Activated T-helper 1 cell treated with anti-CD3 and anti-CD28 coated beads, Interleukin-12 subunit alpha, Interleukin-12 subunit beta, Interleukin-2, Interleukin-4 antibody, amounts not matched to agents 30 ng/mL and 10 ng/mL and 1 ng/mL, durations not matched to agents 14 hours and 24 hours and 36 hours (primary cell): ENCODE measurements around the gene AP2S1. TPM values are rescaled to one million over a fixed set of nuclear protein-coding genes. Genes with fewer than 3 reads are reported as not detected.
A peak's percentile ranks its signal among the peaks of the same experiment; 100 is the strongest.
"Not testable (repeated sequence)": the region's sequence is repeated elsewhere in the genome, so short reads cannot be mapped to it uniquely, and the experiment has no call there.

Experiments
- DNase-seq: peaks from one replicate; pipeline ENCODE4 v3.0.0; 2021; ENCODE audit warnings: low spot score
- H3K27ac Mint-ChIP-seq: one replicate; pipeline ENCODE4 v1.8.0; 2021; ENCODE audit warnings: mild to moderate bottlenecking, mixed read lengths
- H3K27me3 Mint-ChIP-seq: one replicate; pipeline ENCODE4 v1.8.0; 2022; ENCODE audit warnings: mild to moderate bottlenecking, moderate library complexity, mixed read lengths; ENCODE audit not compliant: insufficient read depth
- H3K36me3 Mint-ChIP-seq: one replicate; pipeline ENCODE4 v1.8.0; 2021; ENCODE audit warnings: low read depth, mixed read lengths
- H3K4me1 Mint-ChIP-seq: one replicate; pipeline ENCODE4 v1.8.0; 2021; ENCODE audit warnings: low read depth, mixed read lengths
- H3K4me3 Mint-ChIP-seq: one replicate; pipeline ENCODE4 v1.8.0; 2021; ENCODE audit warnings: mild to moderate bottlenecking, moderate library complexity, mixed read lengths
- H3K9me3 Mint-ChIP-seq: one replicate; pipeline ENCODE4 v1.8.0; 2021; ENCODE audit warnings: mixed read lengths
- intact Hi-C: fragments of 100-400 bp; cut with micrococcal nuclease; formaldehyde crosslinking; loops from one replicate; pipeline ENCODE4 v1.15.1; 2024
- total RNA-seq: library from RNA; stranded (reverse); gene quantifications from 2 replicates; pipeline ENCODE4 v1.2.3, GENCODE V29; 2022

AP2S1 gene
- total RNA-seq = 96.4 and 98.1 TPM in 2 replicates

DNA sequence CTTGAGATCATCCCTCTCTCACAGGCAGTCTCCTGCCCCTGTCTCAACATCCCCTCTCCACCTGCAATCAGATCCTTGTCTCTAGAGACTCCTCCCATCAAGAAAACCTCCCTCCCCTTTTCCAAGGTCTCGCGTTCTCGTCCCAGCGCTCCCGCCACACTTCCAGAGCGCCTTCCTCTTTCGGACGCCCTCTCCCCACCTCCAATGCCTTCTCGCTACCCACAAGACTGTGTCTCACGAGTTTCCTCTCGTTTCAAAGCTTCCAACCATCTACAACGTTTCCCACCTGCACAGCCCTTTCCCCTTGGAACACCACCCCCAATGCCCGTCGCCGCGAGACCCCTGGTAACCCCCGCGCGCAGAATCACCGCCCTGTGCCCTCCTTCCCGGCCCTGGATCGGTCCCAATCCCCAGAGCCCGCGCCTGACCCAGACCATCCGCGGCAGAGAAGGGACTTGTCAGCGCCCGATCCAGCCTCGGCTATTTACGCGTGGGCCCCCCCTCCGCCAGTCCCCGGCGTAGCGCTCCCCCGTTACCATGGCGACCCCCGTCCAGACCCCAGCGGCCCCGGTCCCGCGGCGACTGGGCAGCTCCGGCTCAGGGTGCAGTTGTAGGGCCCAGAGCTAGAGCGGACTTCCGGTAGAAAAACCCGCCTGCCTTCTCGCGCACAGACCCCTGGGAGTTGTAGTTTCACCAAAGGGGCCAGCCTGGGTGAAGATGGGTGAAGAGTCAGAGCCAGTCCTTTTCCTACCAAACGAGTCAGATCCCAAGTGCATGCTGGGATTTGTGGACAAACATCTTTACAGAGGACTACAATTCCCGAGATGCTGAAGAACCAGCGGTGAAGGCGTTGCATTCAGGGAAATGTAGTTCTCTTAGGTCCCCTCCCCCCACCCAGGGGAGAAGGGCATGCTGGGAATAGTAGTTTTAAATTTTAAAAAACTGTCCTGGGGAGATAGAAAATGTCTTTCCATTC, at the start of gene AP2S1:
Gene AP2S1 (minus strand): TSS at position 619 of the 976 bp plus-strand sequence. CDS start 80 bp downstream, at position 539.
- Mint-ChIP-seq H3K27me3 (peaks cover 6% of the 10 kb centered on the region), H3K4me3 (peak within 1 kb of the TSS; percentile 92), H3K36me3 (peaks cover 7% of the 10 kb centered on the region), H3K4me1 (peaks cover 24% of the 10 kb centered on the region), H3K27ac (peak within 1 kb of the TSS; percentile 86), H3K9me3 (no peaks in the 10 kb centered on the region)
- intact Hi-C loops = loop anchor here (1.0 to 10.0 kb wide), 7 partner anchors 10 to 1676 kb away; partner anchors contain the start of genes ARHGAP35, BLOC1S3, CALM3 and SLC1A5
- peak; percentile 92 for DNase-seq

DNA sequence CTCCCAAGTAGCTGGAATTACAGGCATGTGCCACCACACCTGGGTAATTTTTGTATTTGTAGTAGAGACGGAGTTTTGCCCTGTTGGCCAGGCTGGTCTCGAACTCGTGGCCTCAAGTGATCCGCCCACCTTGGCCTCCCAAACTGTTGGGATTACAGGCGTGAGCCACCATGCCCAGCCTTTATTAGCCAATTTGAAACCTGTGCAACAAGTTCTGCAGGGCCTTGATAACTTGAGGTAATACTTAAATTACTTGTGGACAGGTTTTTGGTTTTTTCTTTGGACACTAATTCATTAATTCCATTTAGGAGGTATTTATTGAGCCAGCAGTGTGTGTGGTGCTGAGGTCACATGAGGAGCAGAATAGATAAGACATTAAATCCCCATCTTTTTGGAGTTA, 49.7 kb upstream of the AP2S1 start:
- Mint-ChIP-seq H3K27me3 (no peaks in the 10 kb centered on the region), H3K9me3 (no peaks in the 10 kb centered on the region), H3K4me1 (peaks cover 27% of the 10 kb centered on the region), H3K4me3 (no peak overlapping the region), H3K27ac (no peak overlapping the region), H3K36me3 (no peaks in the 10 kb centered on the region)
- intact Hi-C loops = no loop called here
- no peak for DNase-seq

DNA sequence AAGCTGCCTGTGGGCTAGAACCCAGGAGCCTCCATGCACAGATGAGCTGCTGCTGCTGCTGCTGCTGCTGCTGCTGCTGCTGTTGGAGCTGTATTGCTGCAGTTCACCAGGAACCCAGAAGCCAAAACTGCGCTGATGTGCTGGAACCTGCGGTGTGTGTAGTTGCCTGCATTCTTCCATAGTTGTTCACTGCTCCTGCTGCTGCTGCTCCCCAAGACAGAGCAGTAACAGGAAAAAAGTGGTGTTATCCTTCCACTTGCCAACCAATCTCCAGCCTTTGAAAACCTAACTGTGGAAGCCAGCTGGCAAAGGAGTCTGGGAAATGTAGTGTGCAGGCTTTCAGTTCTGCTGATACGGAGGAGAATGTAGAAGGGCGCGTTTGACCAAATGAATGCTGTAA, 48.1 kb upstream of the AP2S1 start:
- H3K4me1 Mint-ChIP-seq = peaks cover 27% of the 10 kb centered on the region
- no peak overlapping the region for H3K4me3 Mint-ChIP-seq
- H3K27ac Mint-ChIP-seq = no peak overlapping the region
- DNase-seq = no peak
- H3K36me3 Mint-ChIP-seq = peaks cover 4% of the 10 kb centered on the region
- no peaks in the 10 kb centered on the region for H3K9me3 Mint-ChIP-seq
- intact Hi-C loops = no loop called here
- no peaks in the 10 kb centered on the region for H3K27me3 Mint-ChIP-seq

DNA sequence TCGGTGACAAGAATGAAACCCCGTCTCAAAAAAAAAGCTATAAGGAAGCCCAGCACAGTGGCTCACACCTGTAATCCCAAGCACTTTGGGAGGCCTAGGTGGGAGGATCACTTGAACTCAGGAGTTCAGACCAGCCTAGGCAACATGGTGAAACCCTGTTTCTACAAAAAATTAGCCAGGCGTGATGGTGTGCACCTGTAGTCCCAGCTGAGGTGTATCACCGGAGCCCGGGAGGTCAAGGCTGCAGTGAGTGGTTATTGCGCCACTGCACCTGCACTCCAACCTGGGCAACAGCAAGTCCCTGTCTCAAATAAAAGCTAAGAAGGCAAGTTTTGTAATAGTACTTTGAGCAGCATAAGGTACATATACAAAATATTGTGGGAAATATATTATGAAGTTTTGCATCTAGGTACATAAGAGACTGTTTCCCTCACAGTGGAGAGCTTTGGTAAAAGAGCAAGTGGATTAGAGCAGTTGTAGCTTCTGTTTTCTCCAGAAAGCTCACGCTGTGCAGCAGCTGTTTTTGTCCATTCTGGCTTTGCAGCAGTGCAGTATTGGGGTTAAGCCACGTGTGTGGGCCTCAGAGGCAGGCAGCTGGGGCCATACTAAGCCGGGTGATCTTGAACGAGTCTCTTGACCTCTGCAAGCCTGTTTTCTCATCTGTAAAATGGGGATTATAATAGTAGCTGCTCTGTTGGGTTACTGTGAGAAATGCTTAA, 45.6 kb upstream of the AP2S1 start:
- peaks cover 25% of the 10 kb centered on the region for H3K4me1 Mint-ChIP-seq
- intact Hi-C loops = no loop called here
- H3K9me3 Mint-ChIP-seq = no peaks in the 10 kb centered on the region
- no peaks in the 10 kb centered on the region for H3K27me3 Mint-ChIP-seq
- H3K4me3 Mint-ChIP-seq = no peak overlapping the region
- DNase-seq = no peak
- no peak overlapping the region for H3K27ac Mint-ChIP-seq
- peaks cover 4% of the 10 kb centered on the region for H3K36me3 Mint-ChIP-seq

DNA sequence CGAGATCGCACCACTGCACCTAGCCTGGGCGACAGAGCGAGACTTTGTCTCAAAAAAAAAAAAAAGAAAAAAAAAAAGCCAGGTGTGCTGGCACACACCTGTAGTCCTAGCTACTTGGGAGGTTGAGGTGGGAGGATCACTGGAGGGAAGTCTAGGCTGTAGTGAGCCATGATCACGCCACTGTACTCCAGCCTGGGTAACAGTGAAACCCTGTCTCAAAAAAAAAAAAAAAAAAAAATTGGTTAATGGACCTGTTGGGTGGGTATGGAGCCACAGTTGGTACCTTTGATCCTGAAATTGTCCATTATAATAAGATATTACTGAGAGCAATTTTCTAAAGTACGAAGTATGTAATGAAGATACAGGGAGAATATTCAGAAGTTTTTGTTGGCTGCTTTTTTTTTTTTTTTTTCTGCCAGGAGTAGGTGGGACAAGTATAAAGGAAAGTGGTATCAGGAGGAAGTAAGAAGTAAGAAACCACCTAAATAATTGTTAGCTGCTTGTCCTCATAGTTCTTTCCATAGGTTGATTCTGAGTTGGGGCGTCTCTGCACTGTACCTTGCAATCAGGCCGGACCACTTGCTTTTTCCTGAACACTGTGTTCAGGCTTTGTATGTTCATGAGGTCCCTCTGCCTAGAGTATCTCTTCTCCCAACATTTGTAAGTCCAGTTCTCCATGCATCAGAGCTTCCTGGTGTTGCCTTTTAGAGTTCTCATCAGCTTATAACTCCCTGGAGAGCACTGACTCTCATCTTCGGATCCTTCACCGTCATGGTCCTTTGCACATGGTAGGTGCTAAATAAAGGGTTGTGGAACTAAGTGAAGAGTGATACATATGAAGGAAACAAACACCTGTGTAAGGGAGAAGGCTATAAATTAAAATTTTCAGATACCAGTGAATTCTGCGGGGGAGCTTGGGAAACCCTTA, 41.9 kb upstream of the AP2S1 start:
- H3K4me1 Mint-ChIP-seq = peaks cover 22% of the 10 kb centered on the region
- no peak overlapping the region for H3K27ac Mint-ChIP-seq
- no peak for DNase-seq
- no peak overlapping the region for H3K4me3 Mint-ChIP-seq
- intact Hi-C loops = no loop called here
- H3K36me3 Mint-ChIP-seq = peaks cover 8% of the 10 kb centered on the region
- no peaks in the 10 kb centered on the region for H3K9me3 Mint-ChIP-seq
- H3K27me3 Mint-ChIP-seq = no peaks in the 10 kb centered on the region

DNA sequence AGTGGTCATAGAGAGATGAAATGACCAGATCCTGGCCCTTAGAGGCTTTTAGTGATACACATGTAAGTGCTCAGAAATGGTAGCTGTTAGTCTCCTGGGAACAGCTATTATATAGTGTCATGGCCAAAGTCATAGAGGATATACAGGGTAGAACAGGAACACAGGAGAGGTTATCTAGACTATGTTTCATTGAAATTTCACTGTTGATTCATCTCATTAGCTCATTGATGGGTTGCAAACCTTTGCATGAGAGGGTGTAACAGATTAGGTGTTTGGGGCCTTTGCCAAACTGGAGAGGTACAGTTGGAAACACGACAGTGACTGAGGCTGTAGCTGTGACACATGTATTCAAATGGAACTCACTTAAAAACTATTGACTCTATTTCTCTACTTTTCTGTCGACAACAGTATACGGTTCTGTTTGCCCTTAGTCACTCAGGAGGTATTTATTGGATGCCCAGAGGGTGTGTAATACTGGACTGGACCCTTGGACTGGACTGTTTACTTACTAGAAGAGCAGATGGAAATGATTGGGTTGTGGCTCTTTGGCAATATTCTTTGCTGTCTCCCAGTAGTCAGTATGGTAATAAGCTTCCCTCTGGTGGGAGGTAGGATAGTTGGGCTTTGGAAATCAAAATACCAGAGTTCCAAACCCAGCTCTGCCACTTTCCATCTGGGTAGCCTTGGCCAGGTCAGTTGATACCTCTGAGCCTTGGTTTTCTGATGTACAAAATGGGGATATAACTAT, 40.0 kb upstream of the AP2S1 start:
- Mint-ChIP-seq H3K27me3 (no peaks in the 10 kb centered on the region), H3K27ac (no peak overlapping the region), H3K4me3 (no peak overlapping the region), H3K9me3 (no peaks in the 10 kb centered on the region), H3K36me3 (peaks cover 8% of the 10 kb centered on the region), H3K4me1 (peaks cover 29% of the 10 kb centered on the region)
- intact Hi-C loops = no loop called here
- DNase-seq = no peak

DNA sequence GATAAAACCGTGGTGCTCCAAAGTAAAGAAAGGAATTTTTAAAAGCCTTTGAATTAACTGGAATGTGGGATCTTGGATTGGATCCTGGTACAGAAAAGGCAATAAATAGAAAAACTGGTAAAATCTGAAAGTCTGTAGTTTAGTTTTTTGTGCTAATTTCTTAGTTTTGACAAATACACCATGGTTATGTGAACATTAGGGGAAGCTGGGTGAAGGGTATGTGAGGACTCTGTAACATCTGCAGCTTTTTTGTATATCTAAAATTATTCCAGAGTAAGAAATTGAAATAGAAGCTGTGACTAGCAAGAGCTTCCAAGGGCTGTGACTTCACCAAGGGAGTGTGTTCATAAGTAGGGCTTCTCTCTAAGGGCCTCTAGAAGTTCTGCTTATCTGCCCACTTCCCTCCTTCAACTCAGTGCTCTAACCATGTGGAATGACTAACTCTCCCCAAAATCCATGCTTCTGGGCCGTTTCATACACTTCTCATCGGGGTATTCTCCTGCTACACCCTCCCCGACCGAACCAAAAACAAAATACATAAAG, 36.7 kb upstream of the AP2S1 start:
- peaks cover 18% of the 10 kb centered on the region for H3K4me1 Mint-ChIP-seq
- H3K27me3 Mint-ChIP-seq = no peaks in the 10 kb centered on the region
- H3K9me3 Mint-ChIP-seq = no peaks in the 10 kb centered on the region
- peaks cover 4% of the 10 kb centered on the region for H3K36me3 Mint-ChIP-seq
- DNase-seq = no peak
- no peak overlapping the region for H3K4me3 Mint-ChIP-seq
- intact Hi-C loops = no loop called here
- no peak overlapping the region for H3K27ac Mint-ChIP-seq

DNA sequence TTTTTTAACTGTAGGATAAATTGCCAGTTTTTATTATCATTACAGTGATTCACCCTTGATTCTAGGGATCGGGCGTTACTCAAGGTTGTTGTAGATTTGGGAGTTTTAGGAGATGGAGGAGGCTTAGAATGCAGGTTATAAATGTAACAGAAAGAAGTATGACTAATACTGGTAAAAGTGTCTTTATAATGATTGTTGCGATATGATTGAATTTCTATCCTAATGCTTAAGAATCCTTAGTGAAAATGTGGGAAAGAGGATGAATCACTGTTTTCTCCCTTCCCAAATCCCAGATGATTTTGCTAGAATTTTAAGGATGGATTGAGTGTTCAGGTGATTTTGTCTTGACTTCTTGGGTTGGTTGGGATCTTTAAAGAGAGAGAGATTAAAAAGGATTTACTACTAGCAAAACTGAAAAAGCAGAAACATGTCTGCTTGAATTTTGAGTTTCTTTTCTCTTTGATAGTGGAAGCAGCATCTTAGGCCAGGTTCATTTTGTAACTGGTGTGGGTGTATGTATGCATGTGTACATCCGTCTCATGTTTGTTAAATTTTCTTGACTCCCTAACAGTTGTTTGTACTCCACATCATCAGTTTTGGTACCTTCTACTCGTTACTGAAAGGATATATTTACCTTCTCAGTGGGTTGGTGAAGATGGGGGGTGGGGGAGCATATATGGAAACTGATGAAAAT, 36.0 kb upstream of the AP2S1 start:
- no peak for DNase-seq
- peaks cover 4% of the 10 kb centered on the region for H3K36me3 Mint-ChIP-seq
- H3K4me3 Mint-ChIP-seq = no peak overlapping the region
- no peaks in the 10 kb centered on the region for H3K27me3 Mint-ChIP-seq
- peaks cover 18% of the 10 kb centered on the region for H3K4me1 Mint-ChIP-seq
- H3K27ac Mint-ChIP-seq = no peak overlapping the region
- intact Hi-C loops = no loop called here
- no peaks in the 10 kb centered on the region for H3K9me3 Mint-ChIP-seq

DNA sequence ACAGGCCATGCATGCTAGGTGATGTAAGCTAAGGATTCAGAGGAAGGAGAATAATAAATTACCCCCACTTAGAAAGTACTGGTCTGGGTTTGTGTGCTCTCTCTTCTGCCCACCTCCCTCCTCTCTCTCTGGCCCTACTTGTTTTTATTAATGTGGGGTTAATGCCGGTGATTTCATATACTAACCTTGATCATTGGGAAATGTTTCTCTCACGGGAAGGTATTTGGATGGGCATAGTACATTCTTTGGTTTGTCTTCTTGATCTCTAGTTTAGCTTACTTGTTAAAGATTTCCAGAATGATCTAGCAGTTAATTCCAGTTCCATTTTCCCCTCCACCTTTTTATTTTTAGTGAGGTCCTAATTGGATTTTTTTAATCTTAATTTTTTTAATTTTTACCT, 34.8 kb upstream of the AP2S1 start:
- H3K36me3 Mint-ChIP-seq = peaks cover 4% of the 10 kb centered on the region

DNA sequence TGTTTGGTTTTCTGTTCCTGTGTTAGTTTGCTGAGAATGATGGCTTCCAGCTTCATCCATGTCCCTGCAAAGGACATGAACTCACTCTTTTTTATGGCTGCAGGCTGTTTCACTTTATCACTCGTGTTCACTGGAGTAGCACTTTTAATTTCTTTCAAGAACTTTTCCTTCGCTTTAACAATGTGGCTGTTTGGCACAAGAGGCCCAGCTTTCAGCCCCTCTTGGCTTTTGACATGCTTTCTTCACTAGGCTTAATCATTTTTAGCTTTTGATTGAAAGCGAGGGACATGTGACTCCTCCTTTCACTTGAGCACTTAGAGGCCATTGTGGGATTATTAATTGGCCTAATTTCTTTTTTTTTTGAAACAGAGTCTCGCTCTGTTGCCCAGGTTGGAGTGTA, 32.1 kb upstream of the AP2S1 start:
- intact Hi-C loops, H3K27ac Mint-ChIP-seq, H3K27me3 Mint-ChIP-seq, H3K9me3 Mint-ChIP-seq, H3K36me3 Mint-ChIP-seq, H3K4me3 Mint-ChIP-seq, DNase-seq: not testable (repeated sequence)
- peaks cover 13% of the 10 kb centered on the region for H3K4me1 Mint-ChIP-seq

More for the DNA sequence above, 34.8 kb upstream of the AP2S1 start:
- H3K4me1 Mint-ChIP-seq = peaks cover 17% of the 10 kb centered on the region
- intact Hi-C loops = no loop called here
- no peaks in the 10 kb centered on the region for H3K9me3 Mint-ChIP-seq
- DNase-seq = no peak
- H3K4me3 Mint-ChIP-seq = no peak overlapping the region
- H3K27me3 Mint-ChIP-seq = no peaks in the 10 kb centered on the region
- H3K27ac Mint-ChIP-seq = no peak overlapping the region

DNA sequence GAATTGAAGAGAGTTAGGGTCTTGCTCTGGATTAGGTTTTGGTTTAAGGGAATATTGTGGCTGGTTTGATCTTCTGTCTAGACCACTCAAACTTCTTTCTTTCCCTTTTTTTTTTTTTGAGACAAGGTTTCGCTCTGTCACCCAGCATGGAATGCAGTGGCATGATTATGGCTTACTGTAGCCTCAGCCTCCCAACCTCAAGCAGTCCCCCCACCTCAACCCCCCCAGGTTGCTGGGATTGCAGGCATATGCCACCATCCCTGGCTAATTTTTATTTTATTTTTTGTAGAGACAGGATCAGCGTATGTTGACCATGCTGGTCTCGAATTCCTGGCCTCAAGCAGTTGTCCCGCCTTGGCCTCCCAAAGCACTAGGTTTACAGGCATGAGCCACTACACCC, 31.4 kb upstream of the AP2S1 start:
- Mint-ChIP-seq H3K4me3 (no peak overlapping the region), H3K9me3 (no peaks in the 10 kb centered on the region), H3K4me1 (peaks cover 7% of the 10 kb centered on the region), H3K36me3 (no peaks in the 10 kb centered on the region), H3K27me3 (no peaks in the 10 kb centered on the region), H3K27ac (no peak overlapping the region)
- no peak for DNase-seq
- intact Hi-C loops = no loop called here
